Endothelial cell of umbilical vein (primary cell): Measurements from ENCODE around the gene C17orf113. TPM values are rescaled to one million over a fixed set of nuclear protein-coding genes. Genes with fewer than 3 reads are reported as not detected.

Experiments used
- BruUV-seq: library from RNA; stranded (reverse); fragments of 400-500 nt; replicated peaks from 2 replicates; lab custom pipeline; 2021; lab: Mats Ljungman, UMichigan
- CTCF ChIA-PET: fragments of 300-600, 350-600 bp; sonication (Branson Sonifier 250); formaldehyde crosslinking; loops from one replicate; lab custom pipeline; 2021; ENCODE audit warnings: antibody characterized with exemption, inconsistent platforms; lab: Charles Lee
- POLR2A ChIA-PET: fragments of 300-600, 350-600 bp; sonication (Branson Sonifier 250); formaldehyde crosslinking; loops from one replicate; lab custom pipeline; 2021; ENCODE audit warnings: antibody characterized with exemption, inconsistent platforms; lab: Charles Lee
- DNase-seq: peaks from one replicate; pipeline ENCODE4 v3.0.0-alpha.2; 2011; ENCODE audit warnings: low read depth, low spot score
- FAIRE-seq: peaks from 2 replicates; lab custom pipeline; 2011; peaks lifted over from hg19 to GRCh38; lab: Jason Lieb, UNC
- H2AFZ ChIP-seq: 2 replicates; pipeline ENCODE4 v1.6.0; 2012; ENCODE audit warnings: low read depth, low read length, control low read depth, inconsistent platforms
- H3K27ac ChIP-seq: 2 replicates; pipeline ENCODE4 v1.5.1; 2011; ENCODE audit warnings: low read depth, mild to moderate bottlenecking, control low read depth, low read length, moderate library complexity; ENCODE audit not compliant: insufficient read depth
- H3K27me3 ChIP-seq, 2 experiments: 2 replicates each; pipeline versions ENCODE4 v1.6.0 to v1.6.1; 2011; ENCODE audit warnings: low read length in 2 of 2, mixed read lengths in 1 of 2; ENCODE audit not compliant: control insufficient read depth in 2 of 2, insufficient read depth in 2 of 2
- H3K36me3 ChIP-seq, 2 experiments: 2 replicates in 1 of 2; 3 replicates in 1 of 2; pipeline ENCODE4 v1.5.1; 2011; ENCODE audit warnings: low read length in 2 of 2, mild to moderate bottlenecking in 1 of 2, moderate library complexity in 1 of 2; ENCODE audit not compliant: control insufficient read depth in 2 of 2, insufficient read depth in 2 of 2; ENCODE audit errors: extremely low read depth in 1 of 2
- H3K4me1 ChIP-seq: 3 replicates; pipeline ENCODE4 v1.5.1; 2011; ENCODE audit warnings: mild to moderate bottlenecking, low read length; ENCODE audit not compliant: control insufficient read depth, insufficient read depth; ENCODE audit errors: extremely low read depth
- H3K4me2 ChIP-seq: 2 replicates; pipeline ENCODE4 v1.6.1; 2011; ENCODE audit warnings: low read length, control low read depth, mixed read lengths; ENCODE audit not compliant: insufficient read depth
- H3K4me3 ChIP-seq, 3 experiments: fragments of 200-600 bp in 1 of 3; sonication (generic), shearing (Covaris generic) in 1 of 3; replicated peaks in 1 of 3; 2 replicates each; pipeline ENCODE4 v1.5.1; 2011 to 2016; ENCODE audit warnings: control low read depth in 3 of 3, low read length in 3 of 3, mild to moderate bottlenecking in 2 of 3, inconsistent platforms in 1 of 3, low read depth in 1 of 3, moderate library complexity in 1 of 3; ENCODE audit not compliant: insufficient read depth in 1 of 3
- H3K79me2 ChIP-seq: 2 replicates; pipeline ENCODE4 v1.6.0; 2012; ENCODE audit warnings: low read length, inconsistent platforms; ENCODE audit not compliant: control insufficient read depth, insufficient read depth
- H3K9ac ChIP-seq: replicated peaks from 2 replicates; pipeline ENCODE3; 2011; ENCODE audit warnings: low read length, control low read depth; ENCODE audit not compliant: insufficient read depth; ENCODE audit errors: extremely low read depth
- H3K9me1 ChIP-seq: replicated peaks from 3 replicates; pipeline ENCODE4 v1.6.0; 2011; ENCODE audit warnings: mild to moderate bottlenecking, low read length; ENCODE audit not compliant: control insufficient read depth, insufficient read depth; ENCODE audit errors: extremely low read depth
- H3K9me3 ChIP-seq: replicated peaks from 2 replicates; pipeline ENCODE4 v1.5.1; 2012; ENCODE audit warnings: low read length, inconsistent platforms; ENCODE audit not compliant: control insufficient read depth, insufficient read depth
- H4K20me1 ChIP-seq: replicated peaks from 2 replicates; pipeline ENCODE3; 2011; ENCODE audit warnings: mild to moderate bottlenecking, low read length; ENCODE audit not compliant: control insufficient read depth, insufficient read depth; ENCODE audit errors: extremely low read depth
- CTCF ChIP-seq, 2 donors: IDR thresholded peaks; 1 replicate in 1 of 2; 2 replicates in 1 of 2; pipeline ENCODE4 v1.5.1; 2011; ENCODE audit warnings: low read length in 2 of 2, mild to moderate bottlenecking in 2 of 2, moderate library complexity in 2 of 2, control low read depth in 1 of 2, inconsistent platforms in 1 of 2, low read depth in 1 of 2; ENCODE audit not compliant: insufficient read depth in 1 of 2; ENCODE audit errors: extremely low read depth in 1 of 2
- EZH2 ChIP-seq: IDR thresholded peaks from 2 replicates; pipeline ENCODE4 v1.6.1; 2012; ENCODE audit warnings: borderline replicate concordance, low read depth, mild to moderate bottlenecking, moderate library complexity, low read length, inconsistent platforms; ENCODE audit not compliant: severe bottlenecking
- FOS ChIP-seq: IDR thresholded peaks from 2 replicates; pipeline ENCODE4 v1.6.1; 2011; ENCODE audit warnings: mild to moderate bottlenecking, low read length, moderate library complexity, borderline replicate concordance; ENCODE audit not compliant: insufficient read depth
- GATA2 ChIP-seq: IDR thresholded peaks from 2 replicates; pipeline ENCODE4 v1.7.0; 2011; ENCODE audit warnings: low read depth, mild to moderate bottlenecking, moderate library complexity, mixed read lengths, low read length; ENCODE audit not compliant: insufficient read length, insufficient read depth
- JUN ChIP-seq: IDR thresholded peaks from 2 replicates; pipeline ENCODE4 v1.6.1; 2011; ENCODE audit warnings: borderline replicate concordance, low read depth; ENCODE audit not compliant: insufficient read length, insufficient read depth
- MAX ChIP-seq: IDR thresholded peaks from 2 replicates; pipeline ENCODE4 v1.6.1; 2011; ENCODE audit not compliant: insufficient read depth, insufficient read length
- MYC ChIP-seq: IDR thresholded peaks from one replicate; pipeline ENCODE4 v1.6.1; 2011; ENCODE audit warnings: mild to moderate bottlenecking, low read depth, low read length
- POLR2A ChIP-seq: IDR thresholded peaks from 2 replicates; pipeline ENCODE4 v1.6.1; 2012; ENCODE audit warnings: low read depth, mild to moderate bottlenecking, control low read depth, low read length
- POLR2AphosphoS5 ChIP-seq: IDR thresholded peaks from 2 replicates; pipeline ENCODE4 v1.6.1; 2012; ENCODE audit warnings: low read depth, mild to moderate bottlenecking, control low read depth, low read length, moderate library complexity; ENCODE audit not compliant: insufficient read depth
- dilution Hi-C: fragments of 300-500 bp; cut with MboI; formaldehyde crosslinking; loops from one replicate; pipeline ENCODE4 v1.15.0; 2019; ENCODE audit warnings: low sequenced_read_pairs; ENCODE audit not compliant: extremely low pct_ligation_motif_present
- intact Hi-C: fragments of 100-400 bp; cut with micrococcal nuclease; formaldehyde crosslinking; loops from one replicate; pipeline ENCODE4 v1.10.0; 2022
- polyA plus RNA-seq, 4 experiments: library from polyadenylated mRNA; depleted of rRNA in 3 of 4; stranded (reverse) in 3 of 4; unstranded in 1 of 4; fragments of >200 nt; gene quantifications; 2 replicates each; pipeline versions ENCODE4 v1.2.1 to v1.2.3, GENCODE V29; 2011 to 2012; ENCODE audit warnings: missing spikeins in 1 of 4
- total RNA-seq: library from RNA; stranded (reverse); gene quantifications from 2 replicates; pipeline ENCODE4 v1.2.3, GENCODE V29; 2021

Gene C17orf113
- total and polyA plus RNA-seq, 2 donors (not counting 3 experiments of a cell fraction or from before 2014, with no cell fraction given), result 0.20 to 0.30 TPM

DNA sequence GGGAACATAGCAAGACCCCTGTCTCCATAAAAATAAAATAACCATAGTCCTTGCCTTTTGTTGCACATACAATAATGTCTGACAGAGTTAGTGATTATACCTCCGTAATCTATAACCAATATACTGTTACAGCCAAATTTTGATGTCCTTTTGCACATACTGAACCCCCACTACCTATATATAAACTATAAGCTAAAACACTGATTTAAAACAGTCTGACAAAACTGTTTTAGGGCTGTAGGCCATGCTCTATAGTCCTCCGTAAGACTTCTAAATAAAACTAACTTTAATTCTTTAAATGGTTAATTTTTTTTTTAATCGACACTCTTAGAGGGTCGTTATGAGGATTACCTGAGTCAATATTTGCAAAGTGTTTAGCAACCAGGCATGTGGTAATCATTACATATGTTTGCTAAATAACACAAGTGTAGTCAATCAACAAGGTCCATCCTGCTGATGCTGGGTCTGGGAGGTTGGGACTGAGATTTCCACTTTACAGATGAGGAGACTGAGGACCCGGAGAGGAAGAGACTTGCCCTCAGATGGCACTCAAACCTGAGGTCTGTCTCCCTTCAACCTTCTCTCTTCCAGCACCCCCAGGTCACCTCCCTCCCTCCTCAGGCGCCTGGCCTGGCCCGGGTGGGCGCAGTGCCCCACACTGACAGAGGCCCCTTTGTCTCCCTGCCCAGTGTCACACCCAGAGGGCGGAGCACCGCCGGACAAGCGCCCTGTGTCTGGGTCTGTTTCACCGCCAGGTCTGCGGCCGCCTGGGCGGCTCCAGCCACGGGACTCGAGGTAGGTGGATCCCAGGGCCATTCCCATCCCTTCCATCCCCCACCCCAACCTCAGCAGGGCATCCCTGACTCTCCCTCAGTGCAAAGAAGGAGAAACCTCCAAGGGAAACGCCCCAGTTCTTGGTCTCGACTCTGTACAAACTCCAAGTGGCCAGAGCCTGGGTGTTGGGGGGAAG lies 37.6 kb upstream of the C17orf113 start:
- H3K36me3 ChIP-seq, result no peaks in the 10 kb centered on the region
- no peaks in the 10 kb centered on the region for H3K4me1 ChIP-seq
- dilution Hi-C loops, result no loop called here
- no peak for DNase-seq
- no TSS peak for BruUV-seq
- no peaks in the 10 kb centered on the region for H4K20me1 ChIP-seq
- no peaks in the 10 kb centered on the region for H3K79me2 ChIP-seq
- H3K9ac ChIP-seq, result no peak overlapping the region
- no peak overlapping the region for H3K4me3 ChIP-seq
- H3K27me3 ChIP-seq, result peaks cover 11 to 13% of the 10 kb centered on the region in 2 experiments
- intact Hi-C loops, result no loop called here
- H2AFZ ChIP-seq, result no peak overlapping the region
- H3K4me2 ChIP-seq, result no peak overlapping the region
- no peak for FAIRE-seq
- H3K9me3 ChIP-seq, result no peaks in the 10 kb centered on the region
- no peaks in the 10 kb centered on the region for H3K9me1 ChIP-seq
- no peak overlapping the region for H3K27ac ChIP-seq
- ChIA-PET POLR2A (no interaction called here), CTCF (interaction anchor here (0.8 to 3.5 kb wide), 3 partner anchors 13 to 68 kb away, joined by 3 to 13 read pairs (median 3); partner anchors contain the start of gene NKIRAS2)
- TF ChIP-seq EZH2, result no peak
- TF ChIP-seq JUN, result no peak
- no peak for TF ChIP-seq MYC
- no peak for TF ChIP-seq POLR2A
- TF ChIP-seq GATA2, result no peak
- TF ChIP-seq CTCF (IDR thresholded peaks at IDR 0.05; ENCODE audit: extremely low read depth in 1 of 2, insufficient read depth in 1 of 2, low read depth in 1 of 2, low read length in 2 of 2), result no peak
- no peak for TF ChIP-seq POLR2AphosphoS5
- TF ChIP-seq FOS, result no peak
- no peak for TF ChIP-seq MAX
